Measurements from ENCODE around the gene C11orf91.

GRCh38 chr11:33725496-33725895 is 24.9 kb upstream of the C11orf91 start:
- no peak for TF ChIP-seq CTCF (conservative IDR thresholded peaks at IDR 0.05 in 1 of 2, IDR thresholded peaks at IDR 0.05 in 1 of 2; ENCODE audit: extremely low read depth in 1 of 2, insufficient read depth in 1 of 2, low read depth in 1 of 2, low read length in 2 of 2)
- TF ChIP-seq EZH2 (IDR thresholded peaks at IDR 0.05; ENCODE audit: borderline replicate concordance, low read length) = no peak

Measured in mammary epithelial cell (primary cell).